Endothelial cell of umbilical vein (primary cell): ENCODE results near the gene LRP1B. TPM values are rescaled to one million over a fixed set of nuclear protein-coding genes. Genes with fewer than 3 reads are reported as not detected.

Experiments
- BruUV-seq: library from RNA; stranded (reverse); fragments of 400-500 nt; replicated peaks from 2 replicates; lab custom pipeline; 2021; lab: Mats Ljungman, UMichigan
- CTCF ChIA-PET: fragments of 300-600, 350-600 bp; sonication (Branson Sonifier 250); formaldehyde crosslinking; loops from one replicate; lab custom pipeline; 2021; ENCODE audit warnings: antibody characterized with exemption, inconsistent platforms; lab: Charles Lee
- POLR2A ChIA-PET: fragments of 300-600, 350-600 bp; sonication (Branson Sonifier 250); formaldehyde crosslinking; loops from one replicate; lab custom pipeline; 2021; ENCODE audit warnings: antibody characterized with exemption, inconsistent platforms; lab: Charles Lee
- DNase-seq: peaks from one replicate; pipeline ENCODE4 v3.0.0-alpha.2; 2011; ENCODE audit warnings: low read depth, low spot score
- FAIRE-seq: peaks from 2 replicates; lab custom pipeline; 2011; peaks lifted over from hg19 to GRCh38; lab: Jason Lieb, UNC
- H2AFZ ChIP-seq: 2 replicates; pipeline ENCODE4 v1.6.0; 2012; ENCODE audit warnings: low read depth, low read length, control low read depth, inconsistent platforms
- H3K27ac ChIP-seq: 2 replicates; pipeline ENCODE4 v1.5.1; 2011; ENCODE audit warnings: low read depth, mild to moderate bottlenecking, control low read depth, low read length, moderate library complexity; ENCODE audit not compliant: insufficient read depth
- H3K27me3 ChIP-seq, 2 experiments: 2 replicates each; pipeline versions ENCODE4 v1.6.0 to v1.6.1; 2011; ENCODE audit warnings: low read length in 2 of 2, mixed read lengths in 1 of 2; ENCODE audit not compliant: control insufficient read depth in 2 of 2, insufficient read depth in 2 of 2
- H3K36me3 ChIP-seq, 2 experiments: 2 replicates in 1 of 2; 3 replicates in 1 of 2; pipeline ENCODE4 v1.5.1; 2011; ENCODE audit warnings: low read length in 2 of 2, mild to moderate bottlenecking in 1 of 2, moderate library complexity in 1 of 2; ENCODE audit not compliant: control insufficient read depth in 2 of 2, insufficient read depth in 2 of 2; ENCODE audit errors: extremely low read depth in 1 of 2
- H3K4me1 ChIP-seq: 3 replicates; pipeline ENCODE4 v1.5.1; 2011; ENCODE audit warnings: mild to moderate bottlenecking, low read length; ENCODE audit not compliant: control insufficient read depth, insufficient read depth; ENCODE audit errors: extremely low read depth
- H3K4me2 ChIP-seq: 2 replicates; pipeline ENCODE4 v1.6.1; 2011; ENCODE audit warnings: low read length, control low read depth, mixed read lengths; ENCODE audit not compliant: insufficient read depth
- H3K4me3 ChIP-seq, 3 experiments: fragments of 200-600 bp in 1 of 3; sonication (generic), shearing (Covaris generic) in 1 of 3; replicated peaks in 1 of 3; 2 replicates each; pipeline ENCODE4 v1.5.1; 2011 to 2016; ENCODE audit warnings: control low read depth in 3 of 3, low read length in 3 of 3, mild to moderate bottlenecking in 2 of 3, inconsistent platforms in 1 of 3, low read depth in 1 of 3, moderate library complexity in 1 of 3; ENCODE audit not compliant: insufficient read depth in 1 of 3
- H3K79me2 ChIP-seq: 2 replicates; pipeline ENCODE4 v1.6.0; 2012; ENCODE audit warnings: low read length, inconsistent platforms; ENCODE audit not compliant: control insufficient read depth, insufficient read depth
- H3K9ac ChIP-seq: replicated peaks from 2 replicates; pipeline ENCODE3; 2011; ENCODE audit warnings: low read length, control low read depth; ENCODE audit not compliant: insufficient read depth; ENCODE audit errors: extremely low read depth
- H3K9me1 ChIP-seq: replicated peaks from 3 replicates; pipeline ENCODE4 v1.6.0; 2011; ENCODE audit warnings: mild to moderate bottlenecking, low read length; ENCODE audit not compliant: control insufficient read depth, insufficient read depth; ENCODE audit errors: extremely low read depth
- H3K9me3 ChIP-seq: replicated peaks from 2 replicates; pipeline ENCODE4 v1.5.1; 2012; ENCODE audit warnings: low read length, inconsistent platforms; ENCODE audit not compliant: control insufficient read depth, insufficient read depth
- H4K20me1 ChIP-seq: replicated peaks from 2 replicates; pipeline ENCODE3; 2011; ENCODE audit warnings: mild to moderate bottlenecking, low read length; ENCODE audit not compliant: control insufficient read depth, insufficient read depth; ENCODE audit errors: extremely low read depth
- CTCF ChIP-seq, 2 donors: IDR thresholded peaks; 1 replicate in 1 of 2; 2 replicates in 1 of 2; pipeline ENCODE4 v1.5.1; 2011; ENCODE audit warnings: low read length in 2 of 2, mild to moderate bottlenecking in 2 of 2, moderate library complexity in 2 of 2, control low read depth in 1 of 2, inconsistent platforms in 1 of 2, low read depth in 1 of 2; ENCODE audit not compliant: insufficient read depth in 1 of 2; ENCODE audit errors: extremely low read depth in 1 of 2
- EZH2 ChIP-seq: IDR thresholded peaks from 2 replicates; pipeline ENCODE4 v1.6.1; 2012; ENCODE audit warnings: borderline replicate concordance, low read depth, mild to moderate bottlenecking, moderate library complexity, low read length, inconsistent platforms; ENCODE audit not compliant: severe bottlenecking
- FOS ChIP-seq: IDR thresholded peaks from 2 replicates; pipeline ENCODE4 v1.6.1; 2011; ENCODE audit warnings: mild to moderate bottlenecking, low read length, moderate library complexity, borderline replicate concordance; ENCODE audit not compliant: insufficient read depth
- GATA2 ChIP-seq: IDR thresholded peaks from 2 replicates; pipeline ENCODE4 v1.7.0; 2011; ENCODE audit warnings: low read depth, mild to moderate bottlenecking, moderate library complexity, mixed read lengths, low read length; ENCODE audit not compliant: insufficient read length, insufficient read depth
- JUN ChIP-seq: IDR thresholded peaks from 2 replicates; pipeline ENCODE4 v1.6.1; 2011; ENCODE audit warnings: borderline replicate concordance, low read depth; ENCODE audit not compliant: insufficient read length, insufficient read depth
- MYC ChIP-seq: IDR thresholded peaks from one replicate; pipeline ENCODE4 v1.6.1; 2011; ENCODE audit warnings: mild to moderate bottlenecking, low read depth, low read length
- POLR2A ChIP-seq: IDR thresholded peaks from 2 replicates; pipeline ENCODE4 v1.6.1; 2012; ENCODE audit warnings: low read depth, mild to moderate bottlenecking, control low read depth, low read length
- POLR2AphosphoS5 ChIP-seq: IDR thresholded peaks from 2 replicates; pipeline ENCODE4 v1.6.1; 2012; ENCODE audit warnings: low read depth, mild to moderate bottlenecking, control low read depth, low read length, moderate library complexity; ENCODE audit not compliant: insufficient read depth
- dilution Hi-C: fragments of 300-500 bp; cut with MboI; formaldehyde crosslinking; loops from one replicate; pipeline ENCODE4 v1.15.0; 2019; ENCODE audit warnings: low sequenced_read_pairs; ENCODE audit not compliant: extremely low pct_ligation_motif_present
- intact Hi-C: fragments of 100-400 bp; cut with micrococcal nuclease; formaldehyde crosslinking; loops from one replicate; pipeline ENCODE4 v1.10.0; 2022
- polyA plus RNA-seq, 4 experiments: library from polyadenylated mRNA; depleted of rRNA in 3 of 4; stranded (reverse) in 3 of 4; unstranded in 1 of 4; fragments of >200 nt; gene quantifications; 2 replicates each; pipeline versions ENCODE4 v1.2.1 to v1.2.3, GENCODE V29; 2011 to 2012; ENCODE audit warnings: missing spikeins in 1 of 4
- total RNA-seq: library from RNA; stranded (reverse); gene quantifications from 2 replicates; pipeline ENCODE4 v1.2.3, GENCODE V29; 2021
- TF ChIP-seq, protein P1 (sequence below): IDR thresholded peaks from 2 replicates; pipeline ENCODE4 v1.6.1; 2011; ENCODE audit not compliant: insufficient read depth, insufficient read length

LRP1B gene
- total and polyA plus RNA-seq, 2 donors (not counting 3 experiments of a cell fraction or from before 2014, with no cell fraction given), result 0.03 to 0.07 TPM

DNA sequence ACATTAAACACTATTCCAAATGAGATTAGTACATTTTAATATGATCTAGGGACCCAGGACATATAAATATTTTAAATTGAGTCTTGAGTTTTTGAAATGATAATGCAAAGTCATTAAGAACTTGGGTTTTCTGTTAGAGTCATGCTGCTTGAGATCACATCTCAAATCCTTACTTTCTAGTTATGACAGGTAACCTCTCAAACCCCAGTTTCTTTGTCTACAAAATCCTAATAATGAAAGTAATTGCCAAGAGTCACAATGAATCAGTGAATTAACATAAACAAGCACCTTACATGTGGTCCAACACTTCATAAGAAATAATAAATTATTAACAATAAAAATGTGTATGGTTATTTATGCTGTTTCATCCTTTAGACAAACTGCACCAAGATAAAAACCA is 607.6 kb downstream of the LRP1B start:
- Histone ChIP-seq H3K27ac (no peak overlapping the region), H4K20me1 (no peaks in the 10 kb centered on the region), H2AFZ (no peak overlapping the region), H3K27me3 (no peaks in the 10 kb centered on the region), H3K4me3 (no peak overlapping the region), H3K4me2 (no peak overlapping the region), H3K36me3 (no peaks in the 10 kb centered on the region), H3K9me1 (no peaks in the 10 kb centered on the region), H3K9me3 (no peaks in the 10 kb centered on the region), H3K4me1 (no peaks in the 10 kb centered on the region), H3K9ac (no peak overlapping the region), H3K79me2 (no peaks in the 10 kb centered on the region)
- ChIA-PET CTCF (interaction anchor here (1.0 kb wide), 1 partner anchor 11 kb away, joined by 3 read pairs; no protein-coding TSS in a partner anchor), POLR2A (no interaction called here)
- BruUV-seq, result no TSS peak
- intact Hi-C loops (no loop called here), dilution Hi-C loops (no loop called here)
- TF ChIP-seq JUN, result no peak
- TF ChIP-seq POLR2AphosphoS5, result no peak
- TF ChIP-seq FOS, result no peak
- TF ChIP-seq MYC, result no peak
- TF ChIP-seq, protein P1, sequence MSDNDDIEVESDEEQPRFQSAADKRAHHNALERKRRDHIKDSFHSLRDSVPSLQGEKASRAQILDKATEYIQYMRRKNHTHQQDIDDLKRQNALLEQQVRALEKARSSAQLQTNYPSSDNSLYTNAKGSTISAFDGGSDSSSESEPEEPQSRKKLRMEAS, result no peak
- no peak for TF ChIP-seq POLR2A
- TF ChIP-seq GATA2, result no peak
- TF ChIP-seq CTCF (IDR thresholded peaks at IDR 0.05; ENCODE audit: extremely low read depth in 1 of 2, insufficient read depth in 1 of 2, low read depth in 1 of 2, low read length in 2 of 2), result no peak
- TF ChIP-seq EZH2, result no peak
- FAIRE-seq (no peak), DNase-seq (no peak)
